C4-2B (cell line): ENCODE results near the gene CGAS.

Source experiments
- H3K27ac ChIP-seq: fragments of 450-650 bp; 2 replicates; pipeline ENCODE4 v1.5.1; 2017
- CTCF ChIP-seq: fragments of 450-650 bp; conservative IDR thresholded peaks from 2 replicates; pipeline ENCODE4 v1.5.1; 2017; ENCODE audit warnings: mild to moderate bottlenecking
- ZFX ChIP-seq: fragments of 450-650 bp; IDR thresholded peaks from 2 replicates; pipeline ENCODE4 v1.6.1; 2017

Gene CGAS

GRCh38 chr6:73452107-73452461 is at the start of gene CGAS:
Gene CGAS (minus strand): TSS chr6:73452297. CDS start chr6:73452181, 116 bp downstream.
- H3K27ac ChIP-seq, result no peak within 1 kb of the TSS
- no peak for TF ChIP-seq ZFX
- no peak for TF ChIP-seq CTCF

DNA sequence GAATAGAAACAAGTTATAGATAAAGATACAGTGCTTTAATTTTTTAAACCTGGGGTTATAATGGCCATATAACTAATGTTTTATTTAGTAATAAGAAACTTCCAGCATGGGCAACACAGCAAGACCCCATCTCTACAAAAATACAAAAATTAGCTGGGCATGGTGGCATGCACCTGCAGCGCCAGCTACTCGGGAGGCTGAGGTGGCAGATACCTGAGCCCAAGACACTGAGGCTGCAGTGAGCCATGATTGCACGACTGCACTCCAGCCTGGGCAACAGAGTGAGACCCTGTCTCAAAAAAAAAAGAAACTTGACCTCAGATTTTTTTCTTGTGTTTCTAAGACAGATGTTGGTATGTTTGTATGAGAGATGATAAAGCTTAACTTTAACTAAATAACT is 45.8 kb upstream of the CGAS start:
- TF ChIP-seq CTCF (no peak), ZFX (no peak)
- H3K27ac ChIP-seq, result no peak overlapping the region

DNA sequence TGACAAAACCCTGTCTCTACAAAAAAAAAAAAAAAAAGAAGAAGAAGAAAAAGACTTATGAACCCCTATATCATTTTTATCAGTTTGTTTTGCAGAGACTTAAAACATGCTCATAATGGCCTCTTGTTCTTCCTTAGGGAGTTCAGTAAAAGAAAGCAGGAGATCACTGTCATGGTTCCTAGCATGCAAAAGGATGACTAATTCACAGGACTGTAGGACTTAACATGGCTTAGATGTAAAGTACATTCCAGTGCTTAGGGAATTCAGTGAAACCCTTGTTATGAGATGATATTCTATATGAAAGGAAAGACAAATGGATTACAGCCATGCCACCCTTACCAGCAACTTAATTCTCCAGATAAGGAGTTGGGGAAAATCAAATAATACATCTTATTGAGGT is 39.3 kb upstream of the CGAS start:
- TF ChIP-seq ZFX, result no peak
- no peak for TF ChIP-seq CTCF
- no peak overlapping the region for H3K27ac ChIP-seq

DNA sequence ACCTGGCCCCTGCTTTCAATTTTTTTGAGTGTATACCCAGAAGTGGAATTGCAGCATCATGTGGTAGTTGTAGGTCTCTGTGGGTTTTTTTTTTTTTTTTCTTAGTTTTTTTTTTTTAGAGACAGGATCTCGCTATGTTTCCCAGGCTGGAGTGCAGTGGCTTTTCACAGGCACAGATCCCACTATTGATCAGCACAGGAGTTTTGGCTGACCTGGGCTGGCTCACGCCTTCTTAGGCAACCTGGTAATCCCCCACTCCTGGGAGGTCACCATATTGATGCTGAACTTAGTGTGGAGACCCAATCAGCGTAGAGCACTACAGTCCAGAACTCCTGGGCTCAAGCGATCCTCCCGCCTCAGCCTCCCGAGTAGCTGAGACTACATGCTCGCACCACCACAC is 35.4 kb upstream of the CGAS start:
- TF ChIP-seq ZFX (no peak), CTCF (no peak)

GRCh38 chr6:73484438-73484837 is 32.3 kb upstream of the CGAS start:
- no peak overlapping the region for H3K27ac ChIP-seq
- TF ChIP-seq ZFX (no peak), CTCF (no peak)

More for the DNA sequence above, 35.4 kb upstream of the CGAS start:
- no peak overlapping the region for H3K27ac ChIP-seq

GRCh38 chr6:73481969-73482368 is 29.9 kb upstream of the CGAS start:
- TF ChIP-seq CTCF, result no peak
- no peak for TF ChIP-seq ZFX
- no peak overlapping the region for H3K27ac ChIP-seq

- H3K27ac ChIP-seq, result no peak overlapping the region
- no peak for TF ChIP-seq ZFX
Observed at GRCh38 chr6:73477407-73477806, 25.3 kb upstream of the CGAS start.

- H3K27ac ChIP-seq, result no peak overlapping the region
- TF ChIP-seq CTCF (no peak), ZFX (no peak)
Observed at GRCh38 chr6:73476723-73477122, 24.6 kb upstream of the CGAS start.
